ENCODE data around the gene LAMA2. TPM values are rescaled to one million over a fixed set of nuclear protein-coding genes. Genes with fewer than 3 reads are reported as not detected.

The LAMA2 gene
- polyA plus RNA-seq, 3 donors = not detected

GRCh38 chr6:129212081-129212480 is 329.1 kb downstream of the LAMA2 start:
- H3K27ac ChIP-seq (ENCODE audit: low read depth in 1 of 2, low read length in 2 of 2) = no peak overlapping the region
- H3K4me3 ChIP-seq (replicated peaks in 1 of 3; ENCODE audit: low read depth in 2 of 3, low read length in 3 of 3) = no peak overlapping the region
- intact Hi-C loops (cut with micrococcal nuclease) = no loop called here
- no peak overlapping the region for H3K4me2 ChIP-seq (replicated peaks; ENCODE audit: extremely low read depth, low read length, poor library complexity, severe bottlenecking)
- Mint-ChIP-seq H3K4me3 (no peak overlapping the region), H3K36me3 (no peaks in the 10 kb centered on the region), H3K27me3 (ENCODE audit: low read depth in 3 of 3) (peaks cover 0 to 2% (median 0%) of the 10 kb centered on the region in 3 donors), H3K9me3 (peaks cover 0 to 3% (median 0%) of the 10 kb centered on the region in 7 donors), H3K27ac (no peak overlapping the region), H3K4me1 (no peaks in the 10 kb centered on the region)
- TF ChIP-seq, protein P1, sequence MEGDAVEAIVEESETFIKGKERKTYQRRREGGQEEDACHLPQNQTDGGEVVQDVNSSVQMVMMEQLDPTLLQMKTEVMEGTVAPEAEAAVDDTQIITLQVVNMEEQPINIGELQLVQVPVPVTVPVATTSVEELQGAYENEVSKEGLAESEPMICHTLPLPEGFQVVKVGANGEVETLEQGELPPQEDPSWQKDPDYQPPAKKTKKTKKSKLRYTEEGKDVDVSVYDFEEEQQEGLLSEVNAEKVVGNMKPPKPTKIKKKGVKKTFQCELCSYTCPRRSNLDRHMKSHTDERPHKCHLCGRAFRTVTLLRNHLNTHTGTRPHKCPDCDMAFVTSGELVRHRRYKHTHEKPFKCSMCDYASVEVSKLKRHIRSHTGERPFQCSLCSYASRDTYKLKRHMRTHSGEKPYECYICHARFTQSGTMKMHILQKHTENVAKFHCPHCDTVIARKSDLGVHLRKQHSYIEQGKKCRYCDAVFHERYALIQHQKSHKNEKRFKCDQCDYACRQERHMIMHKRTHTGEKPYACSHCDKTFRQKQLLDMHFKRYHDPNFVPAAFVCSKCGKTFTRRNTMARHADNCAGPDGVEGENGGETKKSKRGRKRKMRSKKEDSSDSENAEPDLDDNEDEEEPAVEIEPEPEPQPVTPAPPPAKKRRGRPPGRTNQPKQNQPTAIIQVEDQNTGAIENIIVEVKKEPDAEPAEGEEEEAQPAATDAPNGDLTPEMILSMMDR (IDR thresholded peaks at IDR 0.05) = no peak
- H4K20me1 ChIP-seq (ENCODE audit: insufficient read depth, low read length) = no peaks in the 10 kb centered on the region
- no peak for DNase-seq
- no peaks in the 10 kb centered on the region for H3K4me1 ChIP-seq (ENCODE audit: control insufficient read depth in 1 of 2, insufficient read depth in 2 of 2, low read length in 2 of 2)
- WGBS (ENCODE audit: insufficient coverage) = 83% methylated on average over 2 of the region's 3 CpGs
- no peaks in the 10 kb centered on the region for H3K36me3 ChIP-seq (replicated peaks in 1 of 2; ENCODE audit: control insufficient read depth in 1 of 2, insufficient read depth in 2 of 2, low read length in 2 of 2)
- H2AFZ ChIP-seq (ENCODE audit: insufficient read depth, low read depth, low read length, poor library complexity, severe bottlenecking) = no peak overlapping the region
- H3K9ac ChIP-seq (ENCODE audit: insufficient read depth, low read length, poor library complexity, severe bottlenecking) = no peak overlapping the region
- no peaks in the 10 kb centered on the region for H3K9me3 ChIP-seq (replicated peaks in 1 of 2; ENCODE audit: control insufficient read depth in 1 of 2, insufficient read depth in 1 of 2, low read length in 2 of 2)
- no peaks in the 10 kb centered on the region for H3K79me2 ChIP-seq (ENCODE audit: insufficient read depth, low read length)
- H3K27me3 ChIP-seq (ENCODE audit: control insufficient read depth in 2 of 2, insufficient read depth in 2 of 2, low read length in 2 of 2) = no peaks in the 10 kb centered on the region

DNA sequence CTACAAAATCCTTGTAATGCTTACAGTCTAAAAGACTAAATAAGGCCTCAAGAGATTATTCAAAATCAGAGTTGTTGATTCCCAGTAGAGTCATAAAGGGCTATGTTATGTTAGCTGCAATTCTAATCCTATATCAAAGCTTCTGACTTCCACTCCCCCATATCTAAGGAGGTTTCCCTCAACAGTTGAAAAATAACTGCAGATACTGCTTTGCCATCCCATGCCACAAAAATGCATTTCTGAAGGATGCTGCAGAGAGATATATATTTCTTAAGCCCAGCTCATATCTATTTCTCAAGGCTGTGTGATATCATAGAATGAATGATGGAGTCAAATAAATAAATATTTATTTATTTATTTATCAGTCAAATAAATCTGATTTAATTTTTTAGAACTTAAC is 332.3 kb downstream of the LAMA2 start:
- no peak overlapping the region for H3K4me2 ChIP-seq (replicated peaks; ENCODE audit: extremely low read depth, low read length, poor library complexity, severe bottlenecking)
- Mint-ChIP-seq H3K36me3 (no peaks in the 10 kb centered on the region), H3K27ac (no peak overlapping the region), H3K4me3 (no peak overlapping the region), H3K4me1 (no peaks in the 10 kb centered on the region), H3K9me3 (no peaks in the 10 kb centered on the region), H3K27me3 (ENCODE audit: low read depth in 3 of 3) (no peaks in the 10 kb centered on the region)
- TF ChIP-seq, protein P1 (IDR thresholded peaks at IDR 0.05) = no peak
- no peak overlapping the region for H3K4me3 ChIP-seq (replicated peaks in 1 of 3; ENCODE audit: low read depth in 2 of 3, low read length in 3 of 3)
- no peaks in the 10 kb centered on the region for H3K36me3 ChIP-seq (replicated peaks in 1 of 2; ENCODE audit: control insufficient read depth in 1 of 2, insufficient read depth in 2 of 2, low read length in 2 of 2)
- no peaks in the 10 kb centered on the region for H3K4me1 ChIP-seq (ENCODE audit: control insufficient read depth in 1 of 2, insufficient read depth in 2 of 2, low read length in 2 of 2)
- intact Hi-C loops (cut with micrococcal nuclease) = no loop called here
- H3K27ac ChIP-seq (ENCODE audit: low read depth in 1 of 2, low read length in 2 of 2) = no peak overlapping the region
- H4K20me1 ChIP-seq (ENCODE audit: insufficient read depth, low read length) = no peaks in the 10 kb centered on the region
- H3K27me3 ChIP-seq (ENCODE audit: control insufficient read depth in 2 of 2, insufficient read depth in 2 of 2, low read length in 2 of 2) = no peaks in the 10 kb centered on the region
- no peak overlapping the region for H3K9ac ChIP-seq (ENCODE audit: insufficient read depth, low read length, poor library complexity, severe bottlenecking)
- H3K9me3 ChIP-seq (replicated peaks in 1 of 2; ENCODE audit: control insufficient read depth in 1 of 2, insufficient read depth in 1 of 2, low read length in 2 of 2) = no peaks in the 10 kb centered on the region
- no peaks in the 10 kb centered on the region for H3K79me2 ChIP-seq (ENCODE audit: insufficient read depth, low read length)
- H2AFZ ChIP-seq (ENCODE audit: insufficient read depth, low read depth, low read length, poor library complexity, severe bottlenecking) = no peak overlapping the region
- DNase-seq = no peak
